GM18861 (cell line): ENCODE measurements around the gene CD300LF.

Experiments used
- ATAC-seq: cut with Tn5 transposase; IDR thresholded peaks from one replicate; pipeline ENCODE4 v1.9.1; 2021; ENCODE audit not compliant: unreplicated experiment

Gene CD300LF

DNA sequence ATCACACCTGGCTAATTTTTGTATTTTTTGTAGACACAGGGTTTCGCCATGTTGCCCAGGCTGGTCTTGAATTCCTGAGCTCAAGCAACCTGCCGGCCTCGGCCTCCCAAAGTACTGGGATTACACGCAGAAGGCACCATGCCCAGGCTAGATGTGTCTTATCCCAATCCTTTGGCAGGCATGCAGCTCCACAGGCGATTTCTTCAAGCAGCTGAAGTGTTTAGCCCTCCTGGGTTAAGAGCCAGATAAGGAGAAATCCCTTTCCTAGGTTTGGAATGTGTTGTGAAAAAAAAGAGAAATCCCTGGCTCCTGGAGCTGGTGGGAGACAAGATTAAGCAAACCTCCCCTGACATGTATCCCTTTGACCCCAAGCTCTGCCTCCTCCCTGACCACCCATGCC, 33.7 kb upstream of the CD300LF start:
- ATAC-seq: no peak

DNA sequence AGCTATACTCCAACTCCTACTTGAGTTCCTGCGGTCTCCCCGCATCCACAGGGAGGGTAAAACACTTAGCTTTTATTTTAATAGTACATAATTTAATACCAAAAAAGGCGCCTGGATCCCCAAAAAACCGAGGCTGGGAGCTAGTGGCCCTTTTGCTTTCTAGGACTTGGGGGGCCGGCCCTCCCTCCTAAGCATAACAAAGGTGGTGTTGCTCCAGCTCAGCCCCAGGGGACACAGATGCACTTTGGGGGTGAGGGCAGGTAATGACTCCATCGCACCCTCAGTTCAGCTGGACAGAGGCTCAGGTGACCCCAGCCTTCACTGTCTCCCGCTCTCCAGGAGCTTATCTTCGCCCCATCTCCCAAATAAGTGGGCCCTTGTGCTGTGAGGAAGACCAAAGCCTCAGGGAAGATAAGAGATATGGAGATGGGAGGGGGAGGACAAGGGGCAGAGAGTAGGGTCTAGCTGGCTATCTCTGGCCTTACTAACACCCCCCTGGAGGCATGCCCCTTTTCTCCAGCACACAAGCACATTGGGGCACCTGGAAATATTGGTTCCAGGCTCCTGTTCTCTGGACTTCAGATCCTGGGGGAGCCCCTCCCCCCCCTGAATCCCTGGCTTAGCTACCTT, 32.9 kb upstream of the CD300LF start:
- ATAC-seq: no peak

DNA sequence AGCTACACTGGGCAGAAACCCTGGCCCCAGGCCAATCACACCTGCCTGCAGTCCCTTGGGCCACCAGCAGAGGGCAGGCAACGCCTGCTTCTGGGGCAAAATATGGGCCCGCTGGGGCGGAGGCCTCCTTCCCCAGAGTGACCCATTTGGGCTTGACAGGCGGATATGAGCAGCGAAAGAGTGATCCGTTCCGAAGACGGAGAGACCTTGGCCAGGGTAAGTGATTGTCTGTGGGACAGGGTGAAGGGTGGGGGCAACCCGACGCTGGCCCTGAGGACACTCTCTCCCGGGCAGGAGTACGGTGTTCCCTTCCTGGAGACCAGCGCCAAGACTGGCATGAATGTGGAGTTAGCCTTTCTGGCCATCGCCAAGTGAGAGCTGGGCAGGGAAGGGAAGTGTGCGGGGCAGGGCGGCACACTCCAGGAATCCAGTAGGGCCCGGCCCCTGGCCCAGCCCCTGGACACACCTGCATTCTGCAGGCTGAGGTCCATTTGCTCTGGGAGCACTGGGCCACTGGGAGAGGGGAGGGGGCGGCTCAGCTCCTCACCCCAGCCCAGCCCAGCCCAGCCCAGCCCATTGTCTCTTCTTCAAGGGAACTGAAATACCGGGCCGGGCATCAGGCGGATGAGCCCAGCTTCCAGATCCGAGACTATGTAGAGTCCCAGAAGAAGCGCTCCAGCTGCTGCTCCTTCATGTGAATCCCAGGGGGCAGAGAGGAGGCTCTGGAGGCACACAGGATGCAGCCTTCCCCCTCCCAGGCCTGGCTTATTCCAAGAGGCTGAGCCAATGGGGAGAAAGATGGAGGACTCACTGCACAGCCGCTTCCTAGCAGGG, 32.2 kb upstream of the CD300LF start:
- no peak for ATAC-seq

DNA sequence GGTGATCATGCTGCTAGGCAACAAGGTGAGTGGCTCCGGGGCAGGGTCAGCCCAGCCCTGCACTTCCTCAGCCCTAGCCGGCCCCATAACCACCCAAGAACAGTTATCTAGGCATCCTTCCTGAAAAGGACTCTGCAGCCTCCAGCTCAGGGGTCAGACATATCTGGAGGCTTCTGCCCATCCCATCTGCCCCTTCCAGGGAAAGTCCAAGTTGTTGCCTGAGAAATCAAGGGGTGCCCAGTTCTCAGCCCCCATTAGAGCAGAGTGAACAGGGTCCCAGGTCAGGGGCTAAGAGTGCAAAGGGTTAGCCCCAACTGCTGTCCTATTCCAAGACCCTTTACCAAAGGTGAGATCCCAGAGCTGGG, 31.6 kb upstream of the CD300LF start:
- no peak for ATAC-seq

DNA sequence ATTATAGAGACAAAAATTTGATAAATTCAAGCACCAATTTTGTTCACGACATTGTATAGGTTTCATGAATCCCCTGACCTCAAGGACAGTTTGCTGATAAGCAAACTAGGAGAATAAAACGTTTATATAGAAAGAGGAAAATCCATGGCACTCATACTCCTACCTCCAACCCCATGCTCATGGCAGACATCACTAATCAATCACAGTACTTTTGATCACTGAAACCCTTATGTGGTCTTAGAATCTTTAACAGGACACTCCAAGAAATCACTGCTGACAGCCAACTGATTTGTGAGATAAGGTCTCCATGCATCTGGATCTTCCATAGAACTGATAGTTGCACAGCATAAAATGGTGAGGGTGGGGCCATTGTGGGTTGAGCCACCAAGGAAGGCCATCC, 31.0 kb upstream of the CD300LF start:
- ATAC-seq: no peak

DNA sequence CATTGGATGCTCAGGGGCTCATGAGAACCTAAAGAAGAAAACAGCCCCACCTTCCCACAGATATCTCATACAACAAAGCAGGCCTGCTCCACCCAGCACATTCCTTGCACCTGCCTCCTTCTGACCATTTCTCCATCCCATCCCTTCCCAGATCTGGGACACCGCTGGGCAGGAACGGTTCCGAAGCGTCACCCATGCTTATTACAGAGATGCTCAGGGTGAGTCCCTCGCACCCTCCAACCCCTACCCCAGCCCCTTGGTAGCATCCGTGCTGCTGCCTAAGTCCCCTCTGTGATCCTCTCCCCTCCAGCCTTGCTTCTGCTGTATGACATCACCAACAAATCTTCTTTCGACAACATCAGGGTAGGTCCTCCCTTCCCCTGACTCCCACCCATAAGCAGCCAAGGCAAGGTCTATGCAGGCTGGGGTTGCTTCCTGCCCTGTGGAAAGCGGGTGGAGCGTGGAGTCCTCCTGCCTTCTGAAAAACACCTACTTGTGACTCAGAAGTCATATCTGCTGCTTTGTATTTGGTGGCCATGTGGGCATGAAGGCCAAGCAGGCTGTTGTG, 30.3 kb upstream of the CD300LF start:
- ATAC-seq: no peak

DNA sequence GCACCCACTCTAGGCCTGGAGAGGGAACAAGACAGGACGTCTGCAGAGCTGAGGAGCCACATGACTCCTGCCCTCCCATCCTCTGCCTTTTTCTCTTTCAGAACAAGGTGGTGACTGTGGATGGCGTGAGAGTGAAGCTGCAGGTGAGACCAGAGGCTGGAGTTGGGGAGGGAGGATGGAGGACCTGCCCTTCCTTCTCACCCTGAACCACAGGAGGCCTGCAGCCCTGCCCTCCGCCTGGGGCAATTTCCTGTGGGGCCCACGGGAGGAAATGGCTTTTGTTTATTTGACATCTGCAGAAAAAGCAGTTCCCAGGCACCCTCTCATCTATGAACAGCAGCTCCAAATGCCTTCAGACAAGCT, 29.4 kb upstream of the CD300LF start:
- ATAC-seq: no peak

DNA sequence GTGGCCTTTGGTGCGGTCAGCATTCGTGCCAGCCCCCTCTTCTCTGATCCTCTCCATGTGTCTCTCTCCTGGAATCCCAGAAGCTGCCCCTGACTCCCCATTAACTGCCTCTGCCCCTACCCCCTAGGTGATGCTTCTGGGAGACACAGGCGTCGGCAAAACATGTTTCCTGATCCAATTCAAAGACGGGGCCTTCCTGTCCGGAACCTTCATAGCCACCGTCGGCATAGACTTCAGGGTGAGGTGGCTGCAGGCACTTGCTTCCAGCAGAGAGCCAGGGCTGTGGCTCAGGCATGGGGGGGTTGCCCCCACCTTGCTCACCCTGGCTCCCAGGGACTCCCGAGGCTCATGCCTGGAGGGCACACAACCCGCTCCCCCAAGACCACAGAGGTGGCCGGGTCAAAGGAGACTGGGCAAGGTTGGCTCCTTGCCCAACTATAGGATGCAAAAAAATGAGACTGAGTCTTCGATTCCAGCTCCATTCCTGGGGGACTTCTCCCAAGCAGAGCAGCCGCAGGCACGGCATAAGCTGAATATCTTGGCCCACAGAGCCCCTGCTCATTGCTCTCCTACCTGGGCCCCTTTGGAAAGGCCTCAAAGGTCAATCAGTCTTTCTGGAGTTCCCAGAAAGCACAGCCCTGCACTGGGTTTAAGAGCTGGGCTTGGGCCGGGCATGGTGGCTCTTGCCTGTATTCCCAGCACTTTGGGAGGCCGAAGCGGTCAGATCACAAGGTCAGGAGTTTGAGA, 28.1 kb upstream of the CD300LF start:
- no peak for ATAC-seq

DNA sequence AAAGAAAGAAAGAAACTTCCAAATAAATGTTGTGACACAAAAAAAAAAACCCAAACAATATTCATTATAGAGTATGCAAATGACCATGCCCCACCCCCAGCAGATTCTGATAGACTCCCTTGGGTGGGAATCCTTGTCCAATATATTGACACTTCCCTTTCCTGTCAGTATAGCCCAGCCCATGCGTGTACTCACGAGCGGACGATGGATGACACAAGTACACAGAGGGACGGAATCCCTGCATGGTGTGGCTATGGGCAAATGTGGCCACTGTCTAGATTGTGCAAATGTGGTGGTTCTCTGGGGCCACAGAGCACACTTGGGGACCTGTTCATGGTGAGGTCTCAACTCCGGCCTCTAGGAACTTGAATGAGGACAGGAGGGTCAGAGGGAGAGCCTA, 27.4 kb upstream of the CD300LF start:
- ATAC-seq: no peak

DNA sequence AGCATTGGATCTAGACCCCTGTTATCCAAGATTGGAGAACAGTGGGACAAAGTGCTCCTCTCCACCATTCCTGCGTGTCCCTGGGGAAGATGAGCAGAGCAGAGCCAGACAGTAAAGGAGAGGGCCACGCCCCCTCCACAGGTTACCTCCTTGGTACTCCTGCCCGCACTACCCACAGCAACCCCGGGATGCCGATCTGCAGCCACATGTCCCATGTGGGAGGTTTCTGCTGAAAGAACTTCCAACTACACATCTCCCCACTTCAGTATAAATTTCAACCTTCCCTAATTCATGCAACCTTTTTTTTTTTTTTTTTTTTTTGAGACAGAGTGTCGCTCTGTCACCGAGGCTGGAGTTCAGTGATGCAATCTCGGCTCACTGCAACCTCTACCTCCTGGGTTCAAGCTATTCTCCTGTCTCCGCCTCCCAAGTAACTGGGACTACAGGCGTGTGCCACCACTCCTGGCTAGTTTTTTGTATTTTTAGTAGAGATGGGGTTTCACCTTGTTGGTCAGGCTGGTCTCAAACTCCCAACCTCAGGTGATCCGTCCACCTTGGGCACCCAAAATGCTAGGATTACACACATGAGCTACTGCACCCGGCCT, 26.6 kb upstream of the CD300LF start:
- no peak for ATAC-seq

DNA sequence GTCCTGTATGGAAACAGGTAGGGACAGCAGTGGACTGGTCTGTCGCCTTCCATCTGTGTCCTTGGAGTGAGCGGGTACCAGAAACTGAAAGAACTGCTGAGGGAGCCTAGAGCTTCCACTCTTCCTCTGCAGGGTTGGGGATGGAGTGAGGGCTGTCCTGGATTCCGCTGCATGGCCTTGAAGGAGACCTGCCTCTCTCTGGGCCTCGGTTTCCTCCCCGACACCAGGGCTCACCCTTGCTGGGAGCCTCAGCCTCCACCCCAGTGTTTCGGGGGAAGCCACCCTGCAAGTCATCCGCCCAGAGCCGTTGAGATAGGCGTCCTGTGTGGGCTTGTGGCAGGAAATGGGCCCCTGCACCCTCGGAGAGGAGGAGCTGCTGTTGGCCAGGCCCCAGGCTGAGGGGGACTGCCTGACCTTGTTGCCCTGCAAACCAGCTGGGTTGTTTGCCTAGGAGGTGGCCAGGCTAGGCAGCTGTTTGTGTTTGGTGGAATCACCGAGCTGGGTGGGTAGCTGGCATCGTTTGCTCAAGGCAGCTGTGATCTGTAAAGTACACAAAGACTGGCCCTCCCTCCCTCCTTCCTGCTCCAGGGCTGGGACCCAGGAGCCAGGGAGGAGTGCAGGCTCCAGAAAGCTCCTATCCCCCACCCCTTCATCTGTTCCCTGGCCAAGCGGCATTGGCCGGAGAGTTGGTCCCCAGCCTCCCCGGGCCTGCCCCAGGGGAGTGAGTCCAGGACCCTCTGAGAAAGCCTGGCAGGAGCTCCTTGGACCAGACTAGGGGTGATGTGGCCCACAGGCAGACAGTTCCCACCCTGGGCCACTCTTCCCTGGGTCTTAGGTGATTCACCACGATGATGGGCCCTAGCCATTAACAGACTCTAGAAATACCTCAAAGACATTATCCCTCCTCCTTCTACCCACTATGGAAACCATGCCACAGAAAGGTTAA, 25.6 kb upstream of the CD300LF start:
- peak; percentile 45 for ATAC-seq

DNA sequence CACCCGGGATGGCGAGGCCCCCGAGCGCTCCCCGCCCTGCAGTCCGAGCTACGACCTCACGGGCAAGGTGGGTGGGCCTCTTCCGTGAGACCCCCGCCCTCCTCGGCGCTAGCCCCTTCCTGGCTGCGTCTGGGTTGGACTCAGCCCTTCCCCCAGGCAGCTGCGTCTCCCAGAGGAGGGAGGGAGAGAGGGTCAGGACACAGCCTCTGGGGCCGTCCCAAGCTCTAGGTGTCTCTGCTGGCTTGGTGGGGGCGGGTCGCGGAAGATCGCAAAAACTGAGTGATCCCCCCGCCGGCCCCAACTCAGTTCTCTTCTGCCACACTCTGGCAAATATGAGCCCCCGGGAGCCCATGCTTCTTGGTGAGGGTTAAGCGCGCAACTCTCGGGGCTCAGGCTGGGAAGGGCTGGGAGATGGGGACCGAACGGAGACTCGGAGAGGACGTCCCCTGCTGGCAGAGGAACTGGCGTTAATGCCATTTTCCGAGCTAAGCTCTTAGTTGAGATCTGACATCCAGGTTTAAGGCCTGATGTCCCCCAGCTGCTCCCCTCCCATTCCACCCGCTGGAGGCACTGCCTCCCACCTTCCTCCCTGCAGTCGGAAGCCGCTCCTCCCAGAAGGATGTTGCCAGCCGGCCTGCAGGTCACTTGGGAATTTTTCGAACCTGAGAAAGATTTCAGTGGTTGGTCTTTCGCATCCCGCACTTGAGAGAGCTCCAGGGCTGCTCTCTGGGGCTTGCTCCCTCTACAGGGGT, 24.8 kb upstream of the CD300LF start:
- no peak for ATAC-seq

DNA sequence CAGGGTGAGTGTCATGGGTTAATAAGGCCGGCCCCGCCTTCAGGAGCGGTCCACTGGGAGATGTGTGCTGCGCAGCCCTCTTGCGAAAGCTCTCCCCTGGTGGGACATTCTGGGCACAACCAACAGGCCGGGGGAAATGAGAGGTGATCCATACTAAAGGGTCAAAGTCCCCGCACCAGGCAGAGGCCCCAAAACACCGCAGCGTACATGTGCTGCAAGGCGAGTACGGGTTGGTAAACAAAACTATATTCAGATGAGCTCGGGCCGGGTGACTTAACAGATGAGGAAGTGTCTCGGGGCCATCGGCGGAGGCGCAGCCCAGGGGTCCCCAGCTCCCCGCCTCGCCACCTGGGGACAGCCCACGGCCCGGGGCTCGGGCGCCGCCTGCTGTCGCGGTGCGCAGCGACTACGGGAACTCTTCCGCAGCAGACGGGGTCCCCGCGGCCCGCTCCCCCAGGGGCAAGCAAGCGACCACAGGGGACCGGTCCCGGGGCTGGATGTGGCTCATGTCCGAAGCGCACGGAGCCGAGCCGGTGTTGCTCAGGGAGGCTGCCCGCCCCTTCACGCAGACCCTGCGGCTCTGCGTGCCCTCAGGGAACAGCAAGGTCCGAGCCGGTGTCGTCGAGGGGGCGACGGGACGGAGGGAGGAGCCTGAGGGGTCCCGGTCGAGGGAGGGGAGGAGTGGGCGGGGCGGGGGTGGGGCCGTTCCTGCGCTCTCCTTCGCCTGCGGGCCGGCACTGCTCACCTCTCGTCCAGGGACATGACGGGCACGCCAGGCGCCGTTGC, 24.0 kb upstream of the CD300LF start, which contains the start of gene RAB37:
Gene RAB37, plus strand, starts transcription at position 744 of the 786 bp plus-strand sequence. Its CDS starts 17 bp downstream, at position 761.
- ATAC-seq: peak; percentile 36

DNA sequence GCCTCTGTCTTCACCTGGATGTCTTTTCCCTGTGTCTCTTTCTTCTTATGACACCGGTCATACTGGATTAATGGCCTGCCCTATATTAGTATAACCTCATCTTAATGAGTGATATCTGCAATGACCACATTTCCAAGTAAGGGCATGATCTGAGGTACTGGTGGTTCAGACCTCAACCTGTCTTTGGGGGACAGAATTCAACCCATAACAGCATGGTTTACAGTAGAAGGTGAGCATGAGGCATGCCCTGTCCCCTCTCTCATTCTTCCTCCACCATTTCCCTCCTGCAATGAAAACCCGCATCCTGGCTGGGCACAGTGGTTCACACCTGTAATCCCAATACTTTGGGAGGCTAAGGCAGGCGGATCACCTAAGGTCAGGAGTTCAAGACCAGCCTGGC, 21.5 kb upstream of the CD300LF start:
- no peak for ATAC-seq

DNA sequence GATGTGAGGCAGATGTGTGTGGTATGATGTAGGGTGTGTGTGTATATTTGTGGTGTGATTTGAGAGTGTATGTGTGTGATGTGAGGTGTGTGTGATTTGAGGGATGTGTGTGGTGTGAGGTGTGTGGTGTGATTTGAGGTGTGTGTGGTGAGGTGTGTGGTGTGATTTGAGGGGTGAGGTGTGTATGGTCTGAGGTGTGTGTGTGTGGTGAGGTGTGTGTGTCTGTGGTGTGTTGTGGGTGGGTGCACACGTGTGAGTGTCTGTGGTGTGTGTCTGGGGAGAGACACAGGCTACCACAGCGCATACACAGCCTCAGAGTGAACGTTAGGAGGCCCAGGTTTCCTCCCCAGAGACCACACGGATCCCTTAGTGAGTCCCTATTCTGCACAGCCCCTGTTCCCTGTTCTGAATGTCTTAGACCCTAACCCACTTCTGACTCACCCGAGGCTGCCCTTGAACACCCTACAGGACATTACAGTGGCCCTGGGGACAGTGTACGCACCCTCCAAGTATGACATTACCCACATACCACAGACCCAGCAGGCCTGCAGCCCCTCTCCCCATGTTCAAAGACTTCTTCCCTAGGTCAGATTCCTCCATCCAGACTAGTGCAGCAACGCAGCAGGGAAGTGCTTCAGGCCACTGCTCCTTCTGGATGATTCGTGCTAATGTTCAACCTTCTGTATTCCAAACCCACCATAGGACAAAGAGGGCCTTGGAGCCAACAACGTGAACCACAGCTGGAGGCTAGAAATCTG, 20.8 kb upstream of the CD300LF start:
- ATAC-seq: no peak

DNA sequence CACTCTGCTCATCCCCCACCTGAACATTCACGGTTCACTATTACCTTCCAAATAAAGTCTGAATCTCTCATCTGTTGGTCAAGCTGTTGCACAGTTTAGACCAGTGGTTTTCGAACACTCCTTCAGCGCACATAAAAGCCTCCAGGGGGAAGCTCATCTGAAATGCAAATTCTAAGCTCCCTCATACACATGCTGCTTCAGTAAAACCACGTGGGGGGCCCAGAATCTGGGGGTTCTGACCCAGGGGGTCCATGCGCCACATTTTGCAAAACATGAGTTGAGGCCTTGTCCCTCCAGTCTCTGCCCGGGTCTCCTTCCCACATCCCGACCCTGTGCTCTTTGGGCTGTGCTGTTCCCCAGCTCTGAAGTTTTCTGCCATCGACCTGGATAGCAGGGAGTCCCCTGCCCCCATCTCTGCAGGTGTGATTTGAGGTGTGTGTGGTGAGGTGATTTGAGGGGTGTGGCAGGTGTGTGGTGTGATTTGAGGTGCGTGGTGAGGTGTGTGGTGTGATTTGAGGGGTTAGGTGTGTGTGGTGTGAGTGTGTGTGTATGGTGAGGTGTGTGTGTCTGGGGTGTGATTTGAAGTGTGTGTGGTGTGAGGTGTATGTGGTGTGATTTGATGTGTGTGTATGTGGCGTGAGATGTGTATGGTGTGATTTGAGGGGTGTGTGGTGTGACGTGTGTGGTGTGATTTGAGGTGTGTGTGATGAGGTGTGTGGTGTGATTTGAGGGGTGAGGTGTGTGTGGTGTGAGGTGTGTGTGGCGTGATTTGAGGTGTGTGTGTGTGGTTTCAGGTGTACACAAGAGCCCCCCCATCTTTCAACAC, 19.5 kb upstream of the CD300LF start:
- ATAC-seq: no peak

DNA sequence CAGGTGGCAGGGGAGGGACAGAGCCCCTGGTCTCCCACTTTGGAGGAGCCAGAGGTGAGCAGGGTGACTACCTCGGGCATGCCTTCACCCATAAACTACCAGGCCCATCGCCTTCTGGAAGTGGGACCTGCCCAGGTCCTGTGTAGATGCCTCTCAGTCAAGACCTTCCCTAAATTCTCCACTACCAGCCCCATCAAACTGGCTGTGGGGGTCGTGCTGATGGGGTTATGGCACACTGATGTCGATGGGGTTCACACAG, 18.6 kb upstream of the CD300LF start:
- ATAC-seq: no peak
